Stomach (tissue), 9 donors: Measurements from ENCODE around the gene ETFA. TPM values are rescaled to one million over a fixed set of nuclear protein-coding genes. Genes with fewer than 3 reads are reported as not detected.

Source experiments
- DNase-seq, 2 donors: peaks; one replicate each; pipeline versions ENCODE4 v3.0.0 to v3.0.0-alpha.2; 2013 to 2019
- H3K27ac ChIP-seq, 5 donors: fragments of 200-600 bp in 4 of 5; sonication (generic) in 4 of 5; one replicate each; pipeline ENCODE4 v1.5.1; 2013 to 2019; ENCODE audit warnings: mild to moderate bottlenecking in 1 of 5, moderate library complexity in 1 of 5
- H3K27me3 ChIP-seq, 3 donors: fragments of 200-600 bp; sonication (generic); one replicate each; pipeline ENCODE4 v1.5.1; 2017 to 2019; ENCODE audit warnings: mixed run types in 1 of 3
- H3K36me3 ChIP-seq, 4 donors: fragments of 200-600 bp; sonication (generic); 1 replicate in 3 of 4; 2 replicates in 1 of 4; pipeline ENCODE4 v1.5.1; 2016 to 2019
- H3K4me1 ChIP-seq, 4 donors: fragments of 200-600 bp; sonication (generic); one replicate each; pipeline ENCODE4 v1.5.1; 2016 to 2019
- H3K4me3 ChIP-seq, 4 donors: fragments of 200-600 bp; sonication (generic) in 3 of 4; one replicate each; pipeline ENCODE4 v1.5.1; 2016 to 2019; ENCODE audit warnings: mild to moderate bottlenecking in 1 of 4
- H3K9me3 ChIP-seq, 4 donors: fragments of 200-600 bp; sonication (generic); one replicate each; pipeline ENCODE4 v1.5.1; 2016 to 2019
- EP300 ChIP-seq: sonication (generic); formaldehyde crosslinking; IDR thresholded peaks from one replicate; pipeline ENCODE4 v1.6.1; 2017; ENCODE audit warnings: antibody characterized with exemption
- POLR2A ChIP-seq, 4 donors: fragments of 450-650 bp; IDR thresholded peaks; one replicate each; pipeline ENCODE4 v1.6.1; 2016; ENCODE audit warnings: antibody characterized with exemption in 4 of 4, control low read depth in 2 of 4, mild to moderate bottlenecking in 1 of 4, moderate library complexity in 1 of 4
- POLR2AphosphoS5 ChIP-seq, 3 donors: sonication (generic); formaldehyde crosslinking; IDR thresholded peaks; one replicate each; pipeline ENCODE4 v1.6.1; 2016; ENCODE audit warnings: antibody characterized with exemption in 3 of 3
- WGBS, 5 donors: extraction: QIAGEN DNeasy Blood & Tissue Kit in 3 of 5; methylation state at CpG; one replicate each; pipeline versions ENCODE4 v1.1.5 to v1.1.7; 2013 to 2018; 5-methylcytosine and 5-hydroxymethylcytosine counted together
- intact Hi-C: fragments of 100-400 bp; cut with DNase I; formaldehyde crosslinking; loops from one replicate; pipeline ENCODE4 v1.15.1; 2023; ENCODE audit warnings: low total_unique reads
- polyA plus RNA-seq, 3 donors: library from polyadenylated mRNA; stranded (reverse); fragments of 200-250 nt; gene quantifications; one replicate each; pipeline ENCODE4 v1.2.3, GENCODE V29; 2013
- total RNA-seq, 5 donors: library from RNA; depleted of rRNA; stranded (reverse); fragments of >200 nt; gene quantifications; one replicate each; pipeline versions ENCODE4 v1.1.0 to v1.2.3, GENCODE V29; 2014 to 2016
- TF ChIP-seq, protein P1 (sequence below), 7 experiments: fragments of 450-650 bp in 4 of 7; fragments of 200-600 bp in 3 of 7; sonication (generic) in 3 of 7; IDR thresholded peaks; one replicate each; pipeline ENCODE4 v1.5.1; 2016 to 2019; ENCODE audit warnings: antibody characterized with exemption in 7 of 7, control low read depth in 2 of 7, mild to moderate bottlenecking in 1 of 7
- donor health status: healthy with polysubstance abuse.
- donor health status: Bipolar disorder and iron deficiency.
- donor health status: healthy.

The ETFA gene
- total and polyA plus RNA-seq, 8 donors, result 68.2 to 304 (median 109) TPM

DNA sequence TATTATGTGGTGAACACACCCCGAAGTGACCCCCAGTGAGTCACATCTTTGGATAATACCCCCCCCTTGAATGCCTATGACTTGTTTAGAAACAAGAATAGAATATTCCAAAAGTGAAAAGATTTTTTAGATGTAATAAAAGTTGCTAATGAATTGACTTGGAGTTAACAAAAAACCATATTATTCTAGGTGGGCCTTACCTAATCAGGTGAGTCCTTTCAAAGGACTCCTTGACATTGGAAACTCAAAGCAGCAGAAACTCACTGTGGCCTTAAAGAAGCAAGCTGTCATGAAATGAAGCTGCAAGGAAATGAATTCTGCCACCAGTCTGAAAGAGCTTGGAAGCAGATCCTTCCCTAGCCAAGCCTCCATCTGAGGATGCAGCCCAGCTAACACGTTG is 14.4 kb upstream of the ETFA start:
- H3K36me3 ChIP-seq, result no peaks in the 10 kb centered on the region
- H3K27me3 ChIP-seq, result peaks cover 0 to 36% (median 0%) of the 10 kb centered on the region in 3 donors
- no peak overlapping the region for H3K4me3 ChIP-seq
- no peak overlapping the region for H3K27ac ChIP-seq
- no peak for DNase-seq
- intact Hi-C loops, result no loop called here
- H3K9me3 ChIP-seq, result no peaks in the 10 kb centered on the region
- H3K4me1 ChIP-seq, result peaks cover 0 to 4% (median 2%) of the 10 kb centered on the region in 4 donors
- TF ChIP-seq EP300 (no peak), POLR2AphosphoS5 (IDR thresholded peaks at IDR 0.05) (no peak), POLR2A (IDR thresholded peaks at IDR 0.05) (no peak)
- TF ChIP-seq, protein P1, sequence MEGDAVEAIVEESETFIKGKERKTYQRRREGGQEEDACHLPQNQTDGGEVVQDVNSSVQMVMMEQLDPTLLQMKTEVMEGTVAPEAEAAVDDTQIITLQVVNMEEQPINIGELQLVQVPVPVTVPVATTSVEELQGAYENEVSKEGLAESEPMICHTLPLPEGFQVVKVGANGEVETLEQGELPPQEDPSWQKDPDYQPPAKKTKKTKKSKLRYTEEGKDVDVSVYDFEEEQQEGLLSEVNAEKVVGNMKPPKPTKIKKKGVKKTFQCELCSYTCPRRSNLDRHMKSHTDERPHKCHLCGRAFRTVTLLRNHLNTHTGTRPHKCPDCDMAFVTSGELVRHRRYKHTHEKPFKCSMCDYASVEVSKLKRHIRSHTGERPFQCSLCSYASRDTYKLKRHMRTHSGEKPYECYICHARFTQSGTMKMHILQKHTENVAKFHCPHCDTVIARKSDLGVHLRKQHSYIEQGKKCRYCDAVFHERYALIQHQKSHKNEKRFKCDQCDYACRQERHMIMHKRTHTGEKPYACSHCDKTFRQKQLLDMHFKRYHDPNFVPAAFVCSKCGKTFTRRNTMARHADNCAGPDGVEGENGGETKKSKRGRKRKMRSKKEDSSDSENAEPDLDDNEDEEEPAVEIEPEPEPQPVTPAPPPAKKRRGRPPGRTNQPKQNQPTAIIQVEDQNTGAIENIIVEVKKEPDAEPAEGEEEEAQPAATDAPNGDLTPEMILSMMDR (IDR thresholded peaks at IDR 0.05), result no peak
- WGBS, 5 donors, result 70 to 87% (median 76%) methylated on average over 2 of the region's 2 CpGs

DNA sequence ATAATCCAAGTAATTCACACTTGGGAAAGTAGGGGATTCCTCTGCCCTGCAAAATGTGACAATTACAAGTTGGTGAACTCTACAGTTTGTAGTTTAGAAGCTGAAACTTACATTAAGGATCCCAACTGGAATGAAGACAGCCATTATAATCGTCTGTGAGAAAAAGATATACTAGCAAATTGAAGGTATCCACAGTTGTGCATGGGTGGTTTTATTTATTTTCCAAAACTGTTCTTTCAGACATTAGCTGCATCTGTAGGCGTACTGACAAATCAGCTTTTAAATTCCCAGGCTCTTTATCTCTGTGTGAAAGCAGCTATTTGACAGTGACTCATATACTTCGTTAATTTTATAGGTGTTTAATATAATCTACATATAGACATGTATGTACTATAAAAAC is 12.8 kb upstream of the ETFA start:
- H3K36me3 ChIP-seq, result no peaks in the 10 kb centered on the region
- no peaks in the 10 kb centered on the region for H3K9me3 ChIP-seq
- intact Hi-C loops, result no loop called here
- H3K27me3 ChIP-seq, result peaks cover 0 to 42% (median 0%) of the 10 kb centered on the region in 3 donors
- no peaks in the 10 kb centered on the region for H3K4me1 ChIP-seq
- DNase-seq, result no peak
- no peak overlapping the region for H3K4me3 ChIP-seq
- H3K27ac ChIP-seq, result no peak overlapping the region
- WGBS, 5 donors, result 54 to 71% (median 62%) methylated on average over 3 of the region's 3 CpGs
- TF ChIP-seq, protein P1 (IDR thresholded peaks at IDR 0.05), result no peak
- TF ChIP-seq POLR2AphosphoS5 (IDR thresholded peaks at IDR 0.05), result no peak
- no peak for TF ChIP-seq EP300
- no peak for TF ChIP-seq POLR2A (IDR thresholded peaks at IDR 0.05)

DNA sequence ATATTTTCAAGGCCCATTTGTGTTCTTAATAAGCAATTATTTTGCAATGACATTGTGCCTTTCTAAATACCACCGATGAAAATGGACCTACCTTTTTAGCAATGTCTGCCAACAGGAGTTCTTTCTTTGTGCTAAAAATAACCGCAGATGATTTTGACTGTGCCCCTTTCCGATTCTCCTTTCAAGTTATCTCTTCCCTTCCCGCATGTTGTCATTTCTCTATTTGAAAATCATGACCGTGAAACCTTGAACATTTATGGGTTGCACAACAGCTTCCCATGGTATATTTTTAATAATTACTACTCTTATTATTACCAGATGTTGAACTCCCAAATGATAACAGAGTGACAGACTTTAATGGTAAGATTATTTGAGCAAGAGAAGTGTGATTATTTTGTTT is 10.3 kb upstream of the ETFA start:
- H3K27ac ChIP-seq, result no peak overlapping the region
- no peak for DNase-seq
- no peaks in the 10 kb centered on the region for H3K9me3 ChIP-seq
- 75 to 84% (median 79%) methylated on average over 5 of the region's 5 CpGs for WGBS, 5 donors
- H3K27me3 ChIP-seq, result peaks cover 0 to 41% (median 0%) of the 10 kb centered on the region in 3 donors
- TF ChIP-seq, protein P1 (IDR thresholded peaks at IDR 0.05), result no peak
- TF ChIP-seq POLR2A (IDR thresholded peaks at IDR 0.05), result no peak
- no peak for TF ChIP-seq POLR2AphosphoS5 (IDR thresholded peaks at IDR 0.05)
- no peak for TF ChIP-seq EP300
- H3K4me3 ChIP-seq, result no peak overlapping the region
- no peaks in the 10 kb centered on the region for H3K4me1 ChIP-seq
- intact Hi-C loops, result no loop called here
- no peaks in the 10 kb centered on the region for H3K36me3 ChIP-seq

GRCh38 chr15:76321171-76321570 is 9.9 kb upstream of the ETFA start:
- Histone ChIP-seq H3K9me3 (no peaks in the 10 kb centered on the region), H3K4me3 (no peak overlapping the region), H3K4me1 (no peaks in the 10 kb centered on the region), H3K36me3 (no peaks in the 10 kb centered on the region), H3K27ac (no peak overlapping the region), H3K27me3 (peaks cover 0 to 38% (median 0%) of the 10 kb centered on the region in 3 donors)
- 59 to 72% (median 66%) methylated on average over 10 of the region's 10 CpGs for WGBS, 5 donors
- DNase-seq, result no peak
- no peak for TF ChIP-seq POLR2A (IDR thresholded peaks at IDR 0.05)
- TF ChIP-seq POLR2AphosphoS5 (IDR thresholded peaks at IDR 0.05), result no peak
- TF ChIP-seq EP300, result no peak
- TF ChIP-seq, protein P1 (IDR thresholded peaks at IDR 0.05), result no peak
- intact Hi-C loops, result no loop called here
